Ectodermal cell (in vitro differentiated cells): ENCODE results near the gene KIF11. TPM values are rescaled to one million over a fixed set of nuclear protein-coding genes. Genes with fewer than 3 reads are reported as not detected.

Experiments used
- H3K27ac ChIP-seq: 2 replicates; pipeline ENCODE4 v1.7.0; 2013; ENCODE audit warnings: mild to moderate bottlenecking, low read depth, low read length; ENCODE audit not compliant: insufficient read depth, poor library complexity, severe bottlenecking
- H3K27me3 ChIP-seq: 2 replicates; pipeline ENCODE4 v1.7.0; 2013; ENCODE audit warnings: mild to moderate bottlenecking, low read length; ENCODE audit not compliant: insufficient read depth, control insufficient read depth, poor library complexity, severe bottlenecking
- H3K36me3 ChIP-seq: one replicate; pipeline ENCODE4 v1.7.0; 2013; ENCODE audit warnings: low read length; ENCODE audit not compliant: control insufficient read depth, insufficient read depth
- H3K4me1 ChIP-seq: one replicate; pipeline ENCODE4 v1.7.0; 2013; ENCODE audit warnings: low read length; ENCODE audit not compliant: control insufficient read depth, insufficient read depth
- H3K4me3 ChIP-seq: 2 replicates; pipeline ENCODE4 v1.7.0; 2013; ENCODE audit warnings: low read depth, low read length, control low read depth; ENCODE audit not compliant: insufficient read depth
- H3K9me3 ChIP-seq: 2 replicates; pipeline ENCODE4 v1.7.0; 2013; ENCODE audit warnings: mild to moderate bottlenecking, low read length, moderate library complexity; ENCODE audit not compliant: control insufficient read depth
- whole genome bisulfite sequencing, 2 experiments: methylation state at CpG; one replicate each; pipeline ENCODE4 v1.1.7; 2013; ENCODE audit warnings: missing lambda C conversion rate in 2 of 2; 5-methylcytosine and 5-hydroxymethylcytosine counted together
- polyA plus RNA-seq, 4 experiments: library from polyadenylated mRNA; stranded (reverse); fragments of 50-300 nt; gene quantifications; one replicate each; pipeline ENCODE4 v1.2.3, GENCODE V29; 2013

The KIF11 gene
- 61.4 TPM for polyA plus RNA-seq (2013, experiment 1 of 4)
- polyA plus RNA-seq (2013, experiment 2 of 4) = 63.4 TPM
- 56.2 TPM for polyA plus RNA-seq (2013, experiment 3 of 4)
- polyA plus RNA-seq (2013, experiment 4 of 4) = 55.2 TPM

DNA sequence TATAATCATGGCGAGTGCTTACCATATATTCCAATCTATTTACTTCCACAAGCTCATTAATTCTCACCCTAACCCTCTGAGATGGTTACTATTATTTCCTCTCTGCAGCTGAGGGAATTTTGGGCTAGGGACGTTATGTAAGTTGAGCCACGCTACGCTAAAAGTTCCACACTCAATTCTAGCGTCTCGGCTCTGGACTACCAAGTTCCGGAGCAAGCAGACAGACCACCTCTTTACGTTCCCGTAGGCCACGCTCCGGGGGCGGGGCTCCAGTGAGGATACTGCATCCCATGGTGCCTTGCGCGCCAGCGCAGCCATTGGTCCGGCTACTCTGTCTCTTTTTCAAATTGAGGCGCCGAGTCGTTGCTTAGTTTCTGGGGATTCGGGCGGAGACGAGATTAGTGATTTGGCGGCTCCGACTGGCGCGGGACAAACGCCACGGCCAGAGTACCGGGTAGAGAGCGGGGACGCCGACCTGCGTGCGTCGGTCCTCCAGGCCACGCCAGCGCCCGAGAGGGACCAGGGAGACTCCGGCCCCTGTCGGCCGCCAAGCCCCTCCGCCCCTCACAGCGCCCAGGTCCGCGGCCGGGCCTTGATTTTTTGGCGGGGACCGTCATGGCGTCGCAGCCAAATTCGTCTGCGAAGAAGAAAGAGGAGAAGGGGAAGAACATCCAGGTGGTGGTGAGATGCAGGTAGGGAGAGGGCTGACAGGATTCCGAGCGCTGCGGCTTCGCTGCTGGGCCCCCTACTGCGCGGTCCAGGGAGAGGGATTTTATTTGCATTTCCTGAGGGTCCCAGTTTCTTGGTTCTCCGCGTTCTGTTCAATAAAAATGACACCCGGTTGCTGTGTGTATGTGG is at the start of gene KIF11:
Gene KIF11 (plus strand): TSS at position 370 of the 858 bp plus-strand sequence. CDS start 246 bp downstream, at position 616.
- Histone ChIP-seq H3K36me3 (no peaks in the 10 kb centered on the region), H3K4me3 (peak within 1 kb of the TSS; percentile 86), H3K27ac (peak within 1 kb of the TSS; percentile 81), H3K4me1 (peaks cover 12% of the 10 kb centered on the region), H3K27me3 (no peaks in the 10 kb centered on the region), H3K9me3 (no peaks in the 10 kb centered on the region)
- 2% methylated on average over 61 of the region's 61 CpGs for WGBS, 2 experiments

DNA sequence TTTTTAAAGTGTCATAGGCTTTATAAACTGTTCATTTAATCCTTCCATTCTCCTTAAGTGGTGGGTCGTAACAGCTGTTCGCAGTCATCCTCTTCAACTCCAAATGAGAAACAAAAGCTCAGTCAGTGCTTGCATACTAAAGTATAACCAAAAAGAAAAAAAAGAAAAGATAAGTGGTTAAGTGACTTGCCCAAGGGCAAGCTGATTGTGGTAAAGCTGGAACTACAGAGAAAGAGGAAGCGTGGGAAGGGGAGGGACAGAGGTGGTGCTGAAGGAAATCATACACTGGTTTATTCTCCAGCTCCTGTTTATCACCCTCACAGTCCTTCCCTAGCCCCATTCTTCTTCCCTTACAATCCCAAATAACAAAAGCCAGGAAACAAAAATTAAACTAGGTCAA is 48.6 kb upstream of the KIF11 start:
- Histone ChIP-seq H3K27me3 (no peaks in the 10 kb centered on the region), H3K27ac (no peak overlapping the region), H3K4me3 (no peak overlapping the region), H3K36me3 (no peaks in the 10 kb centered on the region), H3K4me1 (no peaks in the 10 kb centered on the region), H3K9me3 (no peaks in the 10 kb centered on the region)
- 92 to 93% methylated on average over 3 of the region's 3 CpGs for WGBS, 2 experiments

DNA sequence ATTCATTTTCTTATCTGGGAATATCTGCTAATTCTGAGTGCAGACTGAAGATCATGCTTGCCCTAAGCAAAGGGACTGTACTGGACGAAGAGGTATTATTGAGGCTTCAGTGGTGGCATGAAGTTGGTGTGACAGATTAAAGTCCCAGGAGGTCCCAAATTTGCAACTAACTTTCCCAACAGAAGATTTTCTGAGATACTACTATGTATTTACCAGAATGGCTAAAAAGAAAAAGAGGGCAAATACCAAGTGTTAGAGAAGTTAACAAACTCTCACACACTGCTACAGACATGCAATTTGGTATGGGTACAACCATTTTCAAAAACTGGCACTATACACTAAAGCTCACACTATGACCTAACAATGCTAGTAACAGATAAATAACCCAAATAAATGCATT is 47.4 kb upstream of the KIF11 start:
- H3K27ac ChIP-seq = no peak overlapping the region
- H3K36me3 ChIP-seq = no peaks in the 10 kb centered on the region
- H3K9me3 ChIP-seq = no peaks in the 10 kb centered on the region
- no peak overlapping the region for H3K4me3 ChIP-seq
- H3K27me3 ChIP-seq = no peaks in the 10 kb centered on the region
- WGBS, 2 experiments = 85 to 93% methylated on average over 1 of the region's 1 CpG
- H3K4me1 ChIP-seq = no peaks in the 10 kb centered on the region

DNA sequence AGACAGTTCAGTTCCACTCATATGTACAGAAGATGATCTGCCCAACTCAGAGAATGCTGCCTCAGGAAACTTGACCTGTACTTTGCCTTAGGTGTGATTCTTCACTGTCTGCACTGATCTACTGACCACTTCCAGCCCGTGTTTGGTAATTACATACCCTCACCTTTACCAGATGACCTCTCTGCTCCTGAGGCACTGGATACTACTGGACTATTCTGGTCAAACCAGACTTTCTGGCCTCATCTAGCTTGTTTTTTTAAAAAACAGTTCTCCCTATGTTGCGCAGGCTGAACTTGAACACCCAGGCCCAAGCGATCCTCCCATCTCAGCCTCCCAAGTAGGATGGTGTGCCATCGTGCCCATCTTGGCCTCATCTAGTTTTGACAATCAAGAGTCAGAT is 45.3 kb upstream of the KIF11 start:
- H3K4me1 ChIP-seq = no peaks in the 10 kb centered on the region
- H3K9me3 ChIP-seq = no peaks in the 10 kb centered on the region
- H3K4me3 ChIP-seq = no peak overlapping the region
- no peaks in the 10 kb centered on the region for H3K36me3 ChIP-seq
- no peak overlapping the region for H3K27ac ChIP-seq
- WGBS, 2 experiments = 93 to 95% methylated on average over 4 of the region's 4 CpGs
- H3K27me3 ChIP-seq = no peaks in the 10 kb centered on the region

GRCh38 chr10:92550924-92551323 is 42.0 kb upstream of the KIF11 start:
- Histone ChIP-seq H3K27ac (no peak overlapping the region), H3K4me3 (no peak overlapping the region), H3K36me3 (peaks cover 9% of the 10 kb centered on the region), H3K27me3 (no peaks in the 10 kb centered on the region), H3K9me3 (no peaks in the 10 kb centered on the region), H3K4me1 (no peaks in the 10 kb centered on the region)
- WGBS, 2 experiments = 74 to 85% methylated on average over 2 of the region's 2 CpGs

GRCh38 chr10:92552310-92552709 is 40.6 kb upstream of the KIF11 start:
- Histone ChIP-seq H3K9me3 (no peaks in the 10 kb centered on the region), H3K4me3 (no peak overlapping the region), H3K36me3 (peaks cover 12% of the 10 kb centered on the region), H3K27me3 (no peaks in the 10 kb centered on the region), H3K27ac (no peak overlapping the region), H3K4me1 (no peaks in the 10 kb centered on the region)
- WGBS, 2 experiments = 86 to 91% methylated on average over 5 of the region's 5 CpGs

DNA sequence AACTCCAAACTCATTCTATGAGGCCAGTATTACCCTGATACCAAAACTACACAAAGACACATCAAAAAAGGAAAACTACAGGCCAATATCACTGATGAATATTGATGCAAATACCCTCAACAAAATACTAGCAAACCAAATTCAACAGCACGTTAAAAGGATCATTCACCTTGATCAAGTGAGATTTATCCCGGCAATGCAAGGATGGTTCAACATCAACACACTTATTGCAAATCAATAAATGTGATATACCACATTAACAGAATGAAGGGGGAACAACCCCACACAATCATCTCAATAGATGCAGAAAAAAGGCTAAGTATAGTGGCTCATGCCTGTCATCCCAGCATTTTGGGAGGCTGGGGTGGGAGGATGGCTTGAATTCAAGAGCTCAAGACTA is 39.0 kb upstream of the KIF11 start:
- H3K9me3 ChIP-seq = no peaks in the 10 kb centered on the region
- 96 to 100% methylated on average over 1 to 2 of the region's 2 CpGs for WGBS, 2 experiments
- no peaks in the 10 kb centered on the region for H3K4me1 ChIP-seq
- H3K27ac ChIP-seq = no peak overlapping the region
- H3K36me3 ChIP-seq = peaks cover 12% of the 10 kb centered on the region
- H3K4me3 ChIP-seq = no peak overlapping the region
- no peaks in the 10 kb centered on the region for H3K27me3 ChIP-seq

DNA sequence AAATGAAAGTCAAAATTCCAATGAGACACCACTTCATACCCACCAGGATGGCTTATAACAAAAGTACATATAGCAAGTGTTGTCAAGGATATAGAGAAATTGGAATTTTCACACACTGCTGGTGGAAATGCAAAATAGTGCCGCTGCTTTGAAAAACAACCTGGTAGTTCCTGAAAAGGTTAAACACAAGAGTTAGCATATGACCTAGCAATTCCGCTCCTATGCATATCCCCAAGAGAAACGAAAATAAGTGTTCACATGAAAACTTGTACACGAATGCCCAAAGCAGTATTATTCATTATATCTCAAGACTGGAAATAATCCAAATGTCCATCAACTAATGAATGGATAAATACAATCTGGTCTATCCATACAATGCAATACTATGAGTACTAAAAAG is 33.9 kb upstream of the KIF11 start:
- H3K4me3 ChIP-seq = no peak overlapping the region
- WGBS, 2 experiments = 97 to 98% methylated on average over 4 of the region's 4 CpGs

GRCh38 chr10:92562424-92562823 is 30.5 kb upstream of the KIF11 start:
- Histone ChIP-seq H3K27ac (no peak overlapping the region), H3K36me3 (peaks cover 6% of the 10 kb centered on the region), H3K27me3 (no peaks in the 10 kb centered on the region), H3K9me3 (no peaks in the 10 kb centered on the region), H3K4me3 (no peak overlapping the region), H3K4me1 (no peaks in the 10 kb centered on the region)

More for the DNA sequence above, 33.9 kb upstream of the KIF11 start:
- Histone ChIP-seq H3K4me1 (no peaks in the 10 kb centered on the region), H3K27ac (no peak overlapping the region), H3K27me3 (no peaks in the 10 kb centered on the region), H3K9me3 (no peaks in the 10 kb centered on the region), H3K36me3 (peaks cover 16% of the 10 kb centered on the region)

- WGBS, 2 experiments = 74 to 84% methylated on average over 4 of the region's 4 CpGs
- H3K27me3 ChIP-seq = no peaks in the 10 kb centered on the region
- no peaks in the 10 kb centered on the region for H3K36me3 ChIP-seq
- no peaks in the 10 kb centered on the region for H3K9me3 ChIP-seq
- no peak overlapping the region for H3K4me3 ChIP-seq
- H3K27ac ChIP-seq = no peak overlapping the region
- H3K4me1 ChIP-seq = peaks cover 11% of the 10 kb centered on the region
Observed at GRCh38 chr10:92567952-92568600, 24.9 kb upstream of the KIF11 start.
